Measurements from ENCODE around the gene CRYAB.

CRYAB gene

GRCh38 chr11:111917788-111918187 is 6.2 kb upstream of the CRYAB start:
- peaks cover 7% of the 10 kb centered on the region; the same call in 1 of the 2 replicates for H3K27me3 ChIP-seq (ENCODE audit: low read depth, low read length)
- H4K20me1 ChIP-seq (ENCODE audit: insufficient read depth, low read length): no peaks in the 10 kb centered on the region
- no peaks in the 10 kb centered on the region for H3K4me1 ChIP-seq (ENCODE audit: low read length)
- H3K4me2 ChIP-seq (ENCODE audit: low read length): no peak overlapping the region
- no peaks in the 10 kb centered on the region for H3K9me3 ChIP-seq (ENCODE audit: insufficient read depth, low read length)
- TF ChIP-seq EZH2phosphoT487 (IDR thresholded peaks at IDR 0.05; ENCODE audit: low read depth) (no peak), CTCF (IDR thresholded peaks at IDR 0.05; ENCODE audit: low read depth, low read length) (no peak)
- no peaks in the 10 kb centered on the region for H3K79me2 ChIP-seq (ENCODE audit: low read length)
- H3K9ac ChIP-seq (ENCODE audit: low read length): no peak overlapping the region
- no peak overlapping the region for H2AFZ ChIP-seq (ENCODE audit: low read depth, low read length)
- no peaks in the 10 kb centered on the region for H3K36me3 ChIP-seq (replicated peaks; ENCODE audit: low read depth, low read length)
- H3K27ac ChIP-seq (ENCODE audit: low read length): no peak overlapping the region
- no peak overlapping the region for H3K4me3 ChIP-seq (ENCODE audit: low read length)

- Histone ChIP-seq H3K4me1 (ENCODE audit: low read length) (no peaks in the 10 kb centered on the region), H4K20me1 (ENCODE audit: insufficient read depth, low read length) (no peaks in the 10 kb centered on the region), H3K4me2 (ENCODE audit: low read length) (no peak overlapping the region), H2AFZ (ENCODE audit: low read depth, low read length) (no peak overlapping the region), H3K27me3 (ENCODE audit: low read depth, low read length) (0 out of 2 replicates have a peak, but pooled peaks cover 7% of the 10 kb centered on the region), H3K79me2 (ENCODE audit: low read length) (no peaks in the 10 kb centered on the region), H3K27ac (ENCODE audit: low read length) (no peak overlapping the region), H3K9me3 (ENCODE audit: insufficient read depth, low read length) (no peaks in the 10 kb centered on the region), H3K9ac (ENCODE audit: low read length) (no peak overlapping the region), H3K4me3 (ENCODE audit: low read length) (no peak overlapping the region), H3K36me3 (replicated peaks; ENCODE audit: low read depth, low read length) (no peaks in the 10 kb centered on the region)
- TF ChIP-seq EZH2phosphoT487 (IDR thresholded peaks at IDR 0.05; ENCODE audit: low read depth) (no peak), CTCF (IDR thresholded peaks at IDR 0.05; ENCODE audit: low read depth, low read length) (no peak)
Observed at GRCh38 chr11:111917312-111917711, 5.7 kb upstream of the CRYAB start.

- H3K4me3 ChIP-seq (ENCODE audit: low read length): no peak overlapping the region
- H2AFZ ChIP-seq (ENCODE audit: low read depth, low read length): no peak overlapping the region
- no peak overlapping the region for H3K4me2 ChIP-seq (ENCODE audit: low read length)
- no peaks in the 10 kb centered on the region for H3K9me3 ChIP-seq (ENCODE audit: insufficient read depth, low read length)
- no peaks in the 10 kb centered on the region for H3K4me1 ChIP-seq (ENCODE audit: low read length)
- no peaks in the 10 kb centered on the region for H3K79me2 ChIP-seq (ENCODE audit: low read length)
- H3K9ac ChIP-seq (ENCODE audit: low read length): no peak overlapping the region
- no peak overlapping the region for H3K27ac ChIP-seq (ENCODE audit: low read length)
- TF ChIP-seq CTCF (IDR thresholded peaks at IDR 0.05; ENCODE audit: low read depth, low read length) (no peak), EZH2phosphoT487 (IDR thresholded peaks at IDR 0.05; ENCODE audit: low read depth) (no peak)
- no peaks in the 10 kb centered on the region for H3K36me3 ChIP-seq (replicated peaks; ENCODE audit: low read depth, low read length)
- no peaks in the 10 kb centered on the region for H4K20me1 ChIP-seq (ENCODE audit: insufficient read depth, low read length)
- peaks cover 11% of the 10 kb centered on the region; the same call in 1 of the 2 replicates for H3K27me3 ChIP-seq (ENCODE audit: low read depth, low read length)
Observed at GRCh38 chr11:111916768-111917167, 5.2 kb upstream of the CRYAB start.

GRCh38 chr11:111913997-111914396 is 2.4 kb upstream of the CRYAB start:
- Histone ChIP-seq H3K4me3 (ENCODE audit: low read length) (no peak overlapping the region), H3K4me2 (ENCODE audit: low read length) (no peak overlapping the region), H3K27ac (ENCODE audit: low read length) (no peak overlapping the region), H3K9me3 (ENCODE audit: insufficient read depth, low read length) (no peaks in the 10 kb centered on the region), H3K4me1 (ENCODE audit: low read length) (no peaks in the 10 kb centered on the region), H3K79me2 (ENCODE audit: low read length) (no peaks in the 10 kb centered on the region), H3K36me3 (replicated peaks; ENCODE audit: low read depth, low read length) (no peaks in the 10 kb centered on the region), H2AFZ (ENCODE audit: low read depth, low read length) (no peak overlapping the region), H3K9ac (ENCODE audit: low read length) (no peak overlapping the region), H4K20me1 (ENCODE audit: insufficient read depth, low read length) (no peaks in the 10 kb centered on the region), H3K27me3 (ENCODE audit: low read depth, low read length) (peaks cover 29% of the 10 kb centered on the region)
- TF ChIP-seq EZH2phosphoT487 (IDR thresholded peaks at IDR 0.05; ENCODE audit: low read depth) (no peak), CTCF (IDR thresholded peaks at IDR 0.05; ENCODE audit: low read depth, low read length) (no peak)

Measured in OCI-LY3 (cell line).